Suprapubic skin (tissue), 4 donors: ENCODE results near the gene THOC1. TPM values are rescaled to one million over a fixed set of nuclear protein-coding genes. Genes with fewer than 3 reads are reported as not detected.

Experiments used
- DNase-seq, 2 donors: peaks; one replicate each; pipeline ENCODE4 v3.0.0-alpha.2; 2019; ENCODE audit warnings: low spot score in 2 of 2
- H3K27ac ChIP-seq: fragments of 200-600 bp; sonication (generic); one replicate; pipeline ENCODE4 v1.5.1; 2019
- H3K27me3 ChIP-seq: fragments of 200-600 bp; sonication (generic); one replicate; pipeline ENCODE4 v1.5.1; 2019
- H3K36me3 ChIP-seq: fragments of 200-600 bp; sonication (generic); one replicate; pipeline ENCODE4 v1.5.1; 2019
- H3K4me1 ChIP-seq: fragments of 200-600 bp; sonication (generic); one replicate; pipeline ENCODE4 v1.5.1; 2019
- H3K4me3 ChIP-seq: fragments of 200-600 bp; sonication (generic); one replicate; pipeline ENCODE4 v1.5.1; 2019; ENCODE audit warnings: mild to moderate bottlenecking
- H3K9me3 ChIP-seq: fragments of 200-600 bp; sonication (generic); one replicate; pipeline ENCODE4 v1.5.1; 2019
- EP300 ChIP-seq: sonication (generic); formaldehyde crosslinking; IDR thresholded peaks from one replicate; pipeline ENCODE4 v1.6.1; 2017; ENCODE audit warnings: antibody characterized with exemption
- POLR2A ChIP-seq, 2 donors: fragments of 450-650 bp; IDR thresholded peaks; one replicate each; pipeline ENCODE4 v1.6.1; 2017; ENCODE audit warnings: antibody characterized with exemption in 2 of 2, mild to moderate bottlenecking in 2 of 2, moderate library complexity in 2 of 2
- POLR2AphosphoS5 ChIP-seq, 3 donors: sonication (generic); formaldehyde crosslinking; IDR thresholded peaks; one replicate each; pipeline ENCODE4 v1.6.1; 2017; ENCODE audit warnings: antibody characterized with exemption in 3 of 3
- WGBS: methylation state at CpG from one replicate; pipeline ENCODE4 v1.1.5; 2018; 5-methylcytosine and 5-hydroxymethylcytosine counted together
- total RNA-seq, 4 donors: library from RNA; depleted of rRNA; stranded (reverse); fragments of >200 nt; gene quantifications; one replicate each; pipeline ENCODE4 v1.1.0, GENCODE V29; 2016
- TF ChIP-seq, protein P1 (sequence below), 2 donors: fragments of 200-600 bp in 1 of 2; fragments of 450-650 bp in 1 of 2; sonication (generic) in 1 of 2; IDR thresholded peaks; one replicate each; pipeline ENCODE4 v1.5.1; 2016 to 2019; ENCODE audit warnings: antibody characterized with exemption in 2 of 2, mild to moderate bottlenecking in 1 of 2, moderate library complexity in 1 of 2

The THOC1 gene
- total RNA-seq, 4 donors from 2014 or later = 30.4 to 152 (median 46.8) TPM

DNA sequence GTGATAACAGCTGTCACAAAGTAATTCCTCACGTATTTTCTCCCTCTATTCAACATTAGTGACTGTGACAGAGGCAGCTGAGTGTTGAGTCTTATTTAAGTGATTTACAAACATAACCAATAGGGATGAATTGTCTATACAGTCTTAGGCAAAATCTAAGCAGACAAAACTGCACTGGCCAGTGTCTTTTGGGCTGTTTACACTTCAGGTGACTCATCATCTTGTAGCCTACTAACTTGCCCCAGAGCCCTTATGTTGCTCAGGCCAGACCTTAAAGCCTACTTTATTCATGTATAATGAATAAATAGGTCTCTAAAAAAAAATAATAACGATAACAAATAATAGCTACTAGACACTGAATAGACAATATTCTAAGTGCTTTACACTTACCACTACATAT is 17.2 kb downstream of the THOC1 start:
- Histone ChIP-seq H3K9me3 (no peaks in the 10 kb centered on the region), H3K36me3 (peaks cover 93% of the 10 kb centered on the region), H3K27me3 (no peaks in the 10 kb centered on the region), H3K4me3 (no peak overlapping the region), H3K4me1 (no peaks in the 10 kb centered on the region), H3K27ac (no peak overlapping the region)
- no peak for DNase-seq
- 96% methylated on average over 2 of the region's 2 CpGs for WGBS
- TF ChIP-seq EP300 = no peak
- TF ChIP-seq POLR2AphosphoS5 (IDR thresholded peaks at IDR 0.05) = no peak

GRCh38 chr18:248053-248452 is 19.8 kb downstream of the THOC1 start:
- no peak for DNase-seq
- TF ChIP-seq EP300 (no peak), POLR2A (IDR thresholded peaks at IDR 0.05) (no peak), POLR2AphosphoS5 (IDR thresholded peaks at IDR 0.05) (no peak)
- TF ChIP-seq, protein P1, sequence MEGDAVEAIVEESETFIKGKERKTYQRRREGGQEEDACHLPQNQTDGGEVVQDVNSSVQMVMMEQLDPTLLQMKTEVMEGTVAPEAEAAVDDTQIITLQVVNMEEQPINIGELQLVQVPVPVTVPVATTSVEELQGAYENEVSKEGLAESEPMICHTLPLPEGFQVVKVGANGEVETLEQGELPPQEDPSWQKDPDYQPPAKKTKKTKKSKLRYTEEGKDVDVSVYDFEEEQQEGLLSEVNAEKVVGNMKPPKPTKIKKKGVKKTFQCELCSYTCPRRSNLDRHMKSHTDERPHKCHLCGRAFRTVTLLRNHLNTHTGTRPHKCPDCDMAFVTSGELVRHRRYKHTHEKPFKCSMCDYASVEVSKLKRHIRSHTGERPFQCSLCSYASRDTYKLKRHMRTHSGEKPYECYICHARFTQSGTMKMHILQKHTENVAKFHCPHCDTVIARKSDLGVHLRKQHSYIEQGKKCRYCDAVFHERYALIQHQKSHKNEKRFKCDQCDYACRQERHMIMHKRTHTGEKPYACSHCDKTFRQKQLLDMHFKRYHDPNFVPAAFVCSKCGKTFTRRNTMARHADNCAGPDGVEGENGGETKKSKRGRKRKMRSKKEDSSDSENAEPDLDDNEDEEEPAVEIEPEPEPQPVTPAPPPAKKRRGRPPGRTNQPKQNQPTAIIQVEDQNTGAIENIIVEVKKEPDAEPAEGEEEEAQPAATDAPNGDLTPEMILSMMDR (IDR thresholded peaks at IDR 0.05) = no peak
- Histone ChIP-seq H3K27me3 (no peaks in the 10 kb centered on the region), H3K9me3 (no peaks in the 10 kb centered on the region), H3K4me1 (no peaks in the 10 kb centered on the region), H3K4me3 (no peak overlapping the region), H3K27ac (no peak overlapping the region), H3K36me3 (peaks cover 88% of the 10 kb centered on the region)
- WGBS = 94% methylated on average over 4 of the region's 4 CpGs

DNA sequence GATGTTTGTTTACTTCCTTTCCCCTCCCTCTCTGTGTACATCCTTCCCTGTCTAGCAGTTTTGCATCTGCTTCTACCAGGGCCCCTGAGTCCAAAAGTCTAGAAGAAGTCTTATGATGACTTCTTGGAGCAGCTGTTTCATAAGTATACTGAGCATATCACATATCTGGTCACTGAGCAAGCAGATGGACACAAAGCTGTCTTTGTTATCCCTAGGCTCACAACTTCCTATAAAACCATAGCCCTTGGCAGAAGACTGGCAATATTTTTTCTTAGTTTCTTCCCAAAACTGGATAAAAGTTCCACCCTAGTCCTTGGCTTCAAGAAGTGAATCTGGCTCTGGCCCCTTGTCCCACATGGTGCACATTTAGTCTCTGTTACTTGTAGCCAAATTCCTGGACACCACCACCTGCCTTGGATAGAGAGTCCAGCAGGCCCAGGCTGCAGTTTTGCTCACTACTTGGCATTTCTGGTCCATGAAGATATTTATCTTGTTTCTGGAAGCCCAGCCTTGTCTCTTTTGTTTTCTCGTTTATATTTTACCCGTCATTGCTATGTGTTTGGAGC is 22.5 kb downstream of the THOC1 start:
- DNase-seq = no peak
- WGBS = 98% methylated on average over 2 of the region's 2 CpGs
- no peak overlapping the region for H3K27ac ChIP-seq
- H3K4me1 ChIP-seq = no peaks in the 10 kb centered on the region
- no peaks in the 10 kb centered on the region for H3K27me3 ChIP-seq
- TF ChIP-seq EP300 = no peak
- TF ChIP-seq POLR2AphosphoS5 (IDR thresholded peaks at IDR 0.05) = no peak
- no peak for TF ChIP-seq POLR2A (IDR thresholded peaks at IDR 0.05)
- TF ChIP-seq, protein P1 (IDR thresholded peaks at IDR 0.05) = no peak
- no peak overlapping the region for H3K4me3 ChIP-seq
- peaks cover 65% of the 10 kb centered on the region for H3K36me3 ChIP-seq
- H3K9me3 ChIP-seq = no peaks in the 10 kb centered on the region

DNA sequence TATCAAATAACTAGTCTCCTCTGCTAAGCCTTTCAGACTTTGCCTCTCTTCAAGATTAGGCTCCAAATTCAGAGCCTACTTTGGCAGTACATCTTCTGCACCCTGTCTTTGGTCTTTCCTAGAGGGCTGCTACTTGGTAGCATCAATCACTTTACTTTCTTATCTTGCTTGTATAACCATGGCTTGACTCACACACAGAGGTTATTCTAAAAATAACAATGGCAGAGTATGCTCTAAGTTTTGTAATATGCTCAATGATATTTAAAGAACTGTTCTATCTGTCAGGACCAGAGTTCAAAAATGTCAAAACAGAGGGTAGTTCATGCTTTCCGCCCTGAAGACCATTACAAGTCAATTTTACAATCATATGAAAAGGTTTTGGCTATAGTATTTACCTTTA is 27.7 kb downstream of the THOC1 start:
- no peak for DNase-seq
- TF ChIP-seq POLR2A (IDR thresholded peaks at IDR 0.05) = no peak
- no peak for TF ChIP-seq POLR2AphosphoS5 (IDR thresholded peaks at IDR 0.05)
- TF ChIP-seq, protein P1 (IDR thresholded peaks at IDR 0.05) = no peak
- TF ChIP-seq EP300 = no peak
- Histone ChIP-seq H3K9me3 (no peaks in the 10 kb centered on the region), H3K4me1 (no peaks in the 10 kb centered on the region), H3K36me3 (peaks cover 18% of the 10 kb centered on the region), H3K27me3 (no peaks in the 10 kb centered on the region), H3K27ac (no peak overlapping the region), H3K4me3 (no peak overlapping the region)
- 100% methylated on average over 1 of the region's 1 CpG for WGBS

DNA sequence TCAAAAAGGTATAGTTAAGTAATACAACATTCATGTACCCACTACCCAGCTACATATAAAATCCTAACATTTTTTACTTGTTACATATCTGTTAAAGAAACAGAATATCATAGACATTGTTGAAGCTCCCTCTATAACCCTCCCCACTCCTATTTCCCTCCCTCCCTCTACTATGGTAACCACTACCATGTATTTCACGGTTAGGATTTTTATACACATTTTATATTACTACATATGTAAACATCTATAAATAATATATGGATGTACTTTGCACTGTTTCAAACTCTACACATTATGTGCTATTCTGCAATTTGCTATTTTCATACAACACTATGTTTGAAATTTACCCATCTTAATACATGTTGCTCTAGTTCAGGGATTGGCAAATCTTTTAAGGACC is 36.3 kb downstream of the THOC1 start:
- no peak for DNase-seq
- 94% methylated on average over 1 of the region's 1 CpG for WGBS
- TF ChIP-seq EP300 (no peak), POLR2AphosphoS5 (IDR thresholded peaks at IDR 0.05) (no peak), POLR2A (IDR thresholded peaks at IDR 0.05) (no peak)
- TF ChIP-seq, protein P1 (IDR thresholded peaks at IDR 0.05) = no peak

GRCh38 chr18:228586-228985 is 39.3 kb downstream of the THOC1 start:
- H3K9me3 ChIP-seq = no peaks in the 10 kb centered on the region
- no peak for TF ChIP-seq POLR2AphosphoS5 (IDR thresholded peaks at IDR 0.05)
- WGBS = 97% methylated on average over 1 of the region's 1 CpG
- H3K4me3 ChIP-seq = no peak overlapping the region
- no peaks in the 10 kb centered on the region for H3K27me3 ChIP-seq
- H3K27ac ChIP-seq = no peak overlapping the region
- peaks cover 31% of the 10 kb centered on the region for H3K36me3 ChIP-seq
- DNase-seq = no peak
- no peaks in the 10 kb centered on the region for H3K4me1 ChIP-seq

More for the DNA sequence above, 36.3 kb downstream of the THOC1 start:
- Histone ChIP-seq H3K27ac (no peak overlapping the region), H3K4me1 (no peaks in the 10 kb centered on the region), H3K9me3 (no peaks in the 10 kb centered on the region), H3K27me3 (no peaks in the 10 kb centered on the region), H3K4me3 (no peak overlapping the region), H3K36me3 (peaks cover 7% of the 10 kb centered on the region)
